GM12892 (cell line): ENCODE results near the gene FBXO33.

Experiments used
- POLR2A ChIP-seq: IDR thresholded peaks from 2 replicates; pipeline ENCODE4 v1.6.1; 2011; ENCODE audit warnings: low read depth, low read length, control low read depth
- TAF1 ChIP-seq: IDR thresholded peaks from 2 replicates; pipeline ENCODE4 v1.6.1; 2011; ENCODE audit warnings: low read depth, mild to moderate bottlenecking, control low read depth, low read length, borderline replicate concordance

DNA sequence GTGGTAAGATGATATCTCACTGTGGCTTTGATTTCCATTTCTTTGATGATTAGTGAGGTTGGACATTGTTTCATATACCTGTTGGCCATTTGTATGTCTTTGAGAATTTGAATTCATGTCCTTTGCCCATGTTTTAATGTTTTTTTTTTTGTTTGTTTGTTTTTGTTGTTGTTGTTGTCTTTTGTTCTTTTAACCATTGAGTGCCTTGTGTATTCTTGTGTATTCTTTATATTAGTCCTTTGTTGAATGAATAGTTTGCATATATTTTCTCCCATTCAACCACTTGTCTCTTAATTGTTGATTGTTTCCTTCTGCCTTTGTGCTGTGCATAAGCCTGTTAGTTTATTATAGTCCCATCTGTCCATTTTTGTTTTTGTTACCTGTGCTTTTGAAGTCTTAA lies 71.9 kb downstream of the FBXO33 start:
- no peak for TF ChIP-seq TAF1
- TF ChIP-seq POLR2A = no peak
